CD14-positive monocyte (primary cell): Measurements from ENCODE around the gene PAPPA2. TPM values are rescaled to one million over a fixed set of nuclear protein-coding genes. Genes with fewer than 3 reads are reported as not detected.

Experiments
- DNase-seq, 3 donors: peaks; one replicate each; pipeline ENCODE4 v3.0.0-alpha.2; 2011 to 2022
- H2AFZ ChIP-seq: 2 replicates; pipeline ENCODE4 v1.6.0; 2012; ENCODE audit warnings: mild to moderate bottlenecking, low read depth, low read length, inconsistent platforms; ENCODE audit not compliant: insufficient read depth, poor library complexity, severe bottlenecking
- H3K27ac ChIP-seq, 2 donors: 1 replicate in 1 of 2; 2 replicates in 1 of 2; pipeline ENCODE4 v1.5.1; 2012 to 2013; ENCODE audit warnings: low read length in 2 of 2, control low read depth in 1 of 2, inconsistent platforms in 1 of 2, low read depth in 1 of 2, mild to moderate bottlenecking in 1 of 2
- H3K27me3 ChIP-seq, 2 donors: one replicate each; pipeline versions ENCODE4 v1.6.0 to v1.6.1; 2011 to 2013; ENCODE audit warnings: low read length in 2 of 2; ENCODE audit not compliant: control insufficient read depth in 2 of 2, insufficient read depth in 2 of 2
- H3K36me3 ChIP-seq, 2 donors: replicated peaks in 1 of 2; 1 replicate in 1 of 2; 2 replicates in 1 of 2; pipeline versions ENCODE4 v1.5.1 to v1.6.1; 2012 to 2013; ENCODE audit warnings: low read length in 2 of 2, control low read depth in 1 of 2, inconsistent platforms in 1 of 2, mild to moderate bottlenecking in 1 of 2; ENCODE audit not compliant: insufficient read depth in 2 of 2, control insufficient read depth in 1 of 2
- H3K4me1 ChIP-seq, 2 donors: 1 replicate in 1 of 2; 2 replicates in 1 of 2; pipeline versions ENCODE4 v1.5.1 to v1.6.1; 2012 to 2013; ENCODE audit warnings: low read length in 2 of 2, control low read depth in 1 of 2, inconsistent platforms in 1 of 2, mild to moderate bottlenecking in 1 of 2, moderate library complexity in 1 of 2; ENCODE audit not compliant: insufficient read depth in 2 of 2, control insufficient read depth in 1 of 2
- H3K4me2 ChIP-seq: replicated peaks from 2 replicates; pipeline ENCODE3; 2012; ENCODE audit warnings: low read length, moderate library complexity, mild to moderate bottlenecking; ENCODE audit not compliant: poor library complexity, severe bottlenecking; ENCODE audit errors: extremely low read depth
- H3K4me3 ChIP-seq, 3 experiments: fragments of 200-600 bp in 1 of 3; sonication (generic) in 1 of 3; replicated peaks in 1 of 3; 1 replicate in 2 of 3; 2 replicates in 1 of 3; pipeline ENCODE4 v1.5.1; 2011 to 2013; ENCODE audit warnings: low read length in 3 of 3, mild to moderate bottlenecking in 3 of 3, control low read depth in 2 of 3, low read depth in 2 of 3, inconsistent platforms in 1 of 3, moderate library complexity in 1 of 3
- H3K79me2 ChIP-seq: 2 replicates; pipeline ENCODE4 v1.6.0; 2012; ENCODE audit warnings: mild to moderate bottlenecking, control low read depth, inconsistent platforms, low read length, moderate library complexity; ENCODE audit not compliant: insufficient read depth
- H3K9ac ChIP-seq: 2 replicates; pipeline ENCODE4 v1.6.0; 2017; ENCODE audit warnings: low read length, mild to moderate bottlenecking; ENCODE audit not compliant: insufficient read depth, poor library complexity, severe bottlenecking
- H3K9me3 ChIP-seq, 2 donors: replicated peaks in 1 of 2; 1 replicate in 1 of 2; 2 replicates in 1 of 2; pipeline versions ENCODE4 v1.5.1 to v1.6.1; 2012 to 2013; ENCODE audit warnings: low read length in 2 of 2, control low read depth in 1 of 2; ENCODE audit not compliant: control insufficient read depth in 1 of 2, insufficient read depth in 1 of 2
- H4K20me1 ChIP-seq: 2 replicates; pipeline ENCODE4 v1.6.0; 2012; ENCODE audit warnings: mild to moderate bottlenecking, low read length, control low read depth, moderate library complexity; ENCODE audit not compliant: insufficient read depth
- H3K27ac Mint-ChIP-seq, 7 donors: one replicate each; pipeline ENCODE4 v1.8.0; 2020; ENCODE audit warnings: mild to moderate bottlenecking in 7 of 7, mixed read lengths in 7 of 7, moderate library complexity in 6 of 7, inconsistent platforms in 2 of 7
- H3K27me3 Mint-ChIP-seq, 3 donors: one replicate each; pipeline ENCODE4 v1.8.0; 2021 to 2022; ENCODE audit warnings: low read depth in 3 of 3, mild to moderate bottlenecking in 3 of 3, mixed read lengths in 3 of 3, moderate library complexity in 3 of 3, inconsistent platforms in 1 of 3
- H3K36me3 Mint-ChIP-seq, 2 donors: one replicate each; pipeline ENCODE4 v1.8.0; 2020; ENCODE audit warnings: mixed read lengths in 2 of 2, inconsistent platforms in 1 of 2, mild to moderate bottlenecking in 1 of 2
- H3K4me1 Mint-ChIP-seq: one replicate; pipeline ENCODE4 v1.8.0; 2020; ENCODE audit warnings: mild to moderate bottlenecking, mixed read lengths
- H3K4me3 Mint-ChIP-seq, 2 donors: one replicate each; pipeline ENCODE4 v1.8.0; 2020; ENCODE audit warnings: mild to moderate bottlenecking in 2 of 2, mixed read lengths in 2 of 2, moderate library complexity in 1 of 2
- H3K9me3 Mint-ChIP-seq, 7 donors: one replicate each; pipeline ENCODE4 v1.8.0; 2020 to 2022; ENCODE audit warnings: mixed read lengths in 7 of 7, mild to moderate bottlenecking in 6 of 7, moderate library complexity in 6 of 7, inconsistent platforms in 2 of 7
- WGBS: methylation state at CpG from one replicate; pipeline ENCODE4 v1.1.5; 2013; ENCODE audit warnings: missing lambda C conversion rate; ENCODE audit not compliant: insufficient coverage; 5-methylcytosine and 5-hydroxymethylcytosine counted together
- intact Hi-C, 2 donors: fragments of 100-400 bp; cut with micrococcal nuclease; formaldehyde crosslinking; loops; one replicate each; pipeline versions ENCODE4 v1.15.0 to v1.15.1; 2023
- polyA plus RNA-seq, 3 donors: library from polyadenylated mRNA; depleted of rRNA in 1 of 3; unstranded in 2 of 3; stranded (reverse) in 1 of 3; fragments of 300-500 nt in 2 of 3; fragments of >200 nt in 1 of 3; fragmentation: Illumina TruSeq in 2 of 3; gene quantifications; 1 replicate in 2 of 3; 2 replicates in 1 of 3; pipeline ENCODE4 v1.2.3, GENCODE V29; 2012 to 2021
- TF ChIP-seq, protein P1 (sequence below): fragments of 200-600 bp; IDR thresholded peaks from one replicate; pipeline ENCODE4 v1.8.0; 2022; ENCODE audit warnings: antibody characterized with exemption, mild to moderate bottlenecking

Gene PAPPA2
- polyA plus RNA-seq, 3 donors, result not detected

DNA sequence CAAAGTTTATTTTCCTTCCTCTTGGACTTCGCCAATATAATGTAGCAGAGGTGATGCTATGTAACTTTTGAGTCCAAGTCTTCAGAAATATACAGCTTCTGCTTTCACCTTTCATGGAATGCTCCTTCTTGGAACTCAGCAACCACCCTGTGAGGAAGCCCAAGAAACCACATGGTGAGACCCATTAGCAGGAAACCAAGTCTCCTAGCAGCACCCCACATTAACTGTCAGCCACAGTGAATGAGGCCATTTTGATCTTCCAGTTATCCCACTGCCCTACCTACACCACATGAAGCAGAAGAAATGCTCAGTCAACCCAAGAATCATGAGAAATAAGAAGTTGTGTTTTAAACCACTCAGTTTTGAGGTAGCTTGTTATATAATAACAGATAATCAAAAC, 58.2 kb downstream of the PAPPA2 start:
- H3K4me1 ChIP-seq, result no peaks in the 10 kb centered on the region
- no peaks in the 10 kb centered on the region for H3K9me3 ChIP-seq
- peaks cover 2 to 11% (median 4%) of the 10 kb centered on the region in 7 donors for H3K9me3 Mint-ChIP-seq
- H3K27ac Mint-ChIP-seq, result no peak overlapping the region
- no peak for DNase-seq
- no peak overlapping the region for H3K4me3 ChIP-seq
- H3K36me3 ChIP-seq, result no peaks in the 10 kb centered on the region
- H3K4me1 Mint-ChIP-seq, result no peaks in the 10 kb centered on the region
- no peak overlapping the region for H3K9ac ChIP-seq
- no peak overlapping the region for H3K4me2 ChIP-seq
- intact Hi-C loops, result no loop called here
- no peak overlapping the region for H3K4me3 Mint-ChIP-seq
- no peaks in the 10 kb centered on the region for H4K20me1 ChIP-seq
- H3K27me3 Mint-ChIP-seq, result peaks cover 0 to 1% (median 0%) of the 10 kb centered on the region in 3 donors
- no peaks in the 10 kb centered on the region for H3K36me3 Mint-ChIP-seq
- H3K27me3 ChIP-seq, result no peaks in the 10 kb centered on the region
- H3K79me2 ChIP-seq, result no peaks in the 10 kb centered on the region
- TF ChIP-seq, protein P1, sequence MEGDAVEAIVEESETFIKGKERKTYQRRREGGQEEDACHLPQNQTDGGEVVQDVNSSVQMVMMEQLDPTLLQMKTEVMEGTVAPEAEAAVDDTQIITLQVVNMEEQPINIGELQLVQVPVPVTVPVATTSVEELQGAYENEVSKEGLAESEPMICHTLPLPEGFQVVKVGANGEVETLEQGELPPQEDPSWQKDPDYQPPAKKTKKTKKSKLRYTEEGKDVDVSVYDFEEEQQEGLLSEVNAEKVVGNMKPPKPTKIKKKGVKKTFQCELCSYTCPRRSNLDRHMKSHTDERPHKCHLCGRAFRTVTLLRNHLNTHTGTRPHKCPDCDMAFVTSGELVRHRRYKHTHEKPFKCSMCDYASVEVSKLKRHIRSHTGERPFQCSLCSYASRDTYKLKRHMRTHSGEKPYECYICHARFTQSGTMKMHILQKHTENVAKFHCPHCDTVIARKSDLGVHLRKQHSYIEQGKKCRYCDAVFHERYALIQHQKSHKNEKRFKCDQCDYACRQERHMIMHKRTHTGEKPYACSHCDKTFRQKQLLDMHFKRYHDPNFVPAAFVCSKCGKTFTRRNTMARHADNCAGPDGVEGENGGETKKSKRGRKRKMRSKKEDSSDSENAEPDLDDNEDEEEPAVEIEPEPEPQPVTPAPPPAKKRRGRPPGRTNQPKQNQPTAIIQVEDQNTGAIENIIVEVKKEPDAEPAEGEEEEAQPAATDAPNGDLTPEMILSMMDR, result no peak
- WGBS, result no CpG with 5 or more reads among the region's 1 CpG
- no peak overlapping the region for H3K27ac ChIP-seq
- H2AFZ ChIP-seq, result no peak overlapping the region

DNA sequence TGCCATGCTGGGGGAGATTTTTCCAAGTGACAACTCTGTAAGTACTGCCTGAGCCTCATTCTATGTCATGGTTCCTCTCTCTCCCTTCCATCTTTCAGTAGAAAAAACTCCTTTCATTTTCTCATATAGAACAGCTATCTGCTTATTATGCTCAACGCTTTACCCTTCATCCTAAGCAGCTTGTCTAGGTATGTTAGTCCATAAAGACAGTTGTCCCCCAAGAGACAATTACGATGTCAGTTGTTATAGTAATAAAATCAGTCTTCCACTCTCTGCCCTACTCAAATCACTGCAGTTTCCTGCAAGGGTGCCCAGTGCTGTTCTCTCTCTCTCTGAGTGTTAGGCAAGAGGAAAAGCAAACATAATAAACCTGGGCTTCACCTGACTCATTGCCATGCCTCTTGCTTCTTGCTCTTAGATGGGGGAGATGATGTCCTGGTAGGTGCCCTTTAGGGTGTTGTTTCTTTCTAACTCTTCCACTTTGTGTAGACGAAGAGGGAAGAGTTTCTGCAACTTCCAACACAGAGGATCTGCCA, 59.4 kb downstream of the PAPPA2 start:
- Histone ChIP-seq H3K9me3 (no peaks in the 10 kb centered on the region), H3K4me2 (no peak overlapping the region), H2AFZ (no peak overlapping the region), H3K27ac (no peak overlapping the region), H3K27me3 (no peaks in the 10 kb centered on the region), H3K4me3 (no peak overlapping the region), H3K79me2 (no peaks in the 10 kb centered on the region), H3K4me1 (no peaks in the 10 kb centered on the region), H3K9ac (no peak overlapping the region), H4K20me1 (no peaks in the 10 kb centered on the region), H3K36me3 (no peaks in the 10 kb centered on the region)
- no peaks in the 10 kb centered on the region for H3K4me1 Mint-ChIP-seq
- WGBS, result no CpG with 5 or more reads among the region's 3 CpGs
- no peak overlapping the region for H3K4me3 Mint-ChIP-seq
- H3K9me3 Mint-ChIP-seq, result peaks cover 2 to 11% (median 4%) of the 10 kb centered on the region in 7 donors
- no peak for DNase-seq
- TF ChIP-seq, protein P1, result no peak
- no peaks in the 10 kb centered on the region for H3K36me3 Mint-ChIP-seq
- intact Hi-C loops, result no loop called here
- peaks cover 0 to 1% (median 0%) of the 10 kb centered on the region in 3 donors for H3K27me3 Mint-ChIP-seq
- no peak overlapping the region for H3K27ac Mint-ChIP-seq
